B cell (primary cell): ENCODE measurements around the gene APMAP. TPM values are rescaled to one million over a fixed set of nuclear protein-coding genes. Genes with fewer than 3 reads are reported as not detected.
A peak's percentile ranks its signal among the peaks of the same experiment; 100 is the strongest.

Source experiments
- ATAC-seq: fragments of 200-7000 bp; cut with Tn5 transposase; one replicate; pipeline ENCODE4 v1.10.0; 2021; ENCODE audit warnings: low read depth, mild to moderate bottlenecking, moderate number of reproducible peaks, moderate library complexity
- CTCF ChIA-PET: fragments of 350-600 bp; sonication (Branson Sonifier 250); formaldehyde crosslinking; loops from one replicate; lab custom pipeline; 2021; ENCODE audit warnings: antibody characterized with exemption, inconsistent platforms; lab: Charles Lee
- POLR2A ChIA-PET: fragments of 350-600 bp; sonication (Branson Sonifier 250); formaldehyde crosslinking; loops from one replicate; lab custom pipeline; 2021; ENCODE audit warnings: antibody characterized with exemption; lab: Charles Lee
- DNase-seq: peaks from one replicate; pipeline ENCODE4 v3.0.0; 2013
- H2AFZ ChIP-seq: 2 replicates; pipeline ENCODE4 v1.6.1; 2012; ENCODE audit warnings: mild to moderate bottlenecking, low read depth, low read length; ENCODE audit not compliant: insufficient read depth, poor library complexity, severe bottlenecking
- H3K27ac ChIP-seq, 2 donors: 1 replicate in 1 of 2; 2 replicates in 1 of 2; pipeline ENCODE4 v1.5.1; 2012 to 2013; ENCODE audit warnings: low read length in 2 of 2, mild to moderate bottlenecking in 2 of 2, moderate library complexity in 1 of 2
- H3K27me3 ChIP-seq, 4 experiments: fragments of 200-600 bp in 1 of 4; sonication (generic) in 1 of 4; replicated peaks in 1 of 4; 1 replicate in 2 of 4; 2 replicates in 2 of 4; pipeline versions ENCODE4 v1.6.1 to v1.7.0; 2013 to 2016; ENCODE audit warnings: low read length in 3 of 4, mild to moderate bottlenecking in 2 of 4, mixed read lengths in 1 of 4, moderate library complexity in 1 of 4; ENCODE audit not compliant: insufficient read depth in 4 of 4, control insufficient read depth in 3 of 4; ENCODE audit errors: control extremely low read depth in 1 of 4
- H3K36me3 ChIP-seq, 2 experiments: replicated peaks in 1 of 2; 1 replicate in 1 of 2; 2 replicates in 1 of 2; pipeline versions ENCODE4 v1.6.1 to v1.7.1; 2013; ENCODE audit warnings: low read length in 1 of 2; ENCODE audit not compliant: insufficient read depth in 2 of 2, control insufficient read depth in 1 of 2; ENCODE audit errors: control extremely low read depth in 1 of 2, extremely low read depth in 1 of 2
- H3K4me1 ChIP-seq, 2 donors: fragments of 200-600 bp in 1 of 2; sonication (generic) in 1 of 2; 1 replicate in 1 of 2; 2 replicates in 1 of 2; pipeline versions ENCODE4 v1.5.1 to v1.6.1; 2013 to 2017; ENCODE audit warnings: low read length in 2 of 2; ENCODE audit not compliant: control insufficient read depth in 2 of 2, insufficient read depth in 2 of 2
- H3K4me2 ChIP-seq: replicated peaks from 2 replicates; pipeline ENCODE3; 2012; ENCODE audit warnings: mild to moderate bottlenecking, low read depth, low read length; ENCODE audit not compliant: poor library complexity, severe bottlenecking
- H3K4me3 ChIP-seq, 5 experiments: fragments of 200-600 bp in 1 of 5; sonication (generic) in 1 of 5; 1 replicate in 3 of 5; 2 replicates in 2 of 5; pipeline versions ENCODE4 v1.5.1 to v1.7.0; 2011 to 2016; ENCODE audit warnings: low read length in 4 of 5, mild to moderate bottlenecking in 4 of 5, low read depth in 2 of 5, control low read depth in 1 of 5, moderate library complexity in 1 of 5; ENCODE audit not compliant: insufficient read depth in 1 of 5; ENCODE audit errors: control extremely low read depth in 1 of 5, extremely low read depth in 1 of 5
- H3K79me2 ChIP-seq: fragments of 200-600 bp; sonication (generic); one replicate; pipeline ENCODE4 v1.6.0; 2016; ENCODE audit warnings: low read length; ENCODE audit not compliant: control insufficient read depth, insufficient read depth
- H3K9ac ChIP-seq: fragments of 200-600 bp; sonication (generic); 2 replicates; pipeline ENCODE4 v1.6.1; 2017; ENCODE audit warnings: mild to moderate bottlenecking, low read length, moderate library complexity
- H3K9me3 ChIP-seq, 3 donors: one replicate each; pipeline versions ENCODE4 v1.6.1 to v1.7.1; 2013; ENCODE audit warnings: low read length in 2 of 3; ENCODE audit not compliant: control insufficient read depth in 2 of 3, insufficient read depth in 1 of 3; ENCODE audit errors: control extremely low read depth in 1 of 3
- H4K20me1 ChIP-seq: 2 replicates; pipeline ENCODE4 v1.6.0; 2012; ENCODE audit warnings: mild to moderate bottlenecking, low read length; ENCODE audit not compliant: insufficient read depth, control insufficient read depth, poor library complexity, severe bottlenecking
- H3K27ac Mint-ChIP-seq: one replicate; pipeline ENCODE4 v1.8.0; 2021; ENCODE audit warnings: mixed read lengths
- H3K27me3 Mint-ChIP-seq: one replicate; pipeline ENCODE4 v1.8.0; 2021; ENCODE audit warnings: mixed read lengths
- H3K4me1 Mint-ChIP-seq: one replicate; pipeline ENCODE4 v1.8.0; 2021; ENCODE audit warnings: mixed read lengths
- H3K4me3 Mint-ChIP-seq: one replicate; pipeline ENCODE4 v1.8.0; 2021; ENCODE audit warnings: mixed read lengths
- H3K9me3 Mint-ChIP-seq: one replicate; pipeline ENCODE4 v1.8.0; 2022; ENCODE audit warnings: mixed read lengths; ENCODE audit not compliant: insufficient read depth
- EZH2 ChIP-seq: IDR thresholded peaks from 2 replicates; pipeline ENCODE4 v1.6.1; 2012; ENCODE audit warnings: borderline replicate concordance, low read depth, mild to moderate bottlenecking, moderate library complexity, low read length; ENCODE audit not compliant: insufficient read depth, poor library complexity, severe bottlenecking
- WGBS: methylation state at CpG from one replicate; pipeline ENCODE4 v1.1.5; 2013; ENCODE audit warnings: missing lambda C conversion rate; ENCODE audit not compliant: insufficient coverage; 5-methylcytosine and 5-hydroxymethylcytosine counted together
- intact Hi-C: fragments of 100-400 bp; cut with micrococcal nuclease; formaldehyde crosslinking; loops from one replicate; pipeline ENCODE4 v1.10.0; 2022
- polyA plus RNA-seq: library from polyadenylated mRNA; depleted of rRNA; stranded (reverse); fragments of >200 nt; gene quantifications from 2 replicates; pipeline ENCODE4 v1.2.3, GENCODE V29; 2012
- total RNA-seq, 2 donors: library from RNA; stranded (reverse); fragments of 120-200 nt in 1 of 2; gene quantifications; 1 replicate in 1 of 2; 2 replicates in 1 of 2; pipeline versions ENCODE4 v1.2.3 to v1.2.4, GENCODE V29; 2013 to 2022
- TF ChIP-seq, protein P1 (sequence below): fragments of 200-600 bp; IDR thresholded peaks from one replicate; pipeline ENCODE4 v1.8.0; 2022; ENCODE audit warnings: antibody characterized with exemption, mild to moderate bottlenecking

Gene APMAP
- total and polyA plus RNA-seq, 2 donors (not counting 1 experiment from before 2014, with no cell fraction given): 9.1 to 28.0 TPM

DNA sequence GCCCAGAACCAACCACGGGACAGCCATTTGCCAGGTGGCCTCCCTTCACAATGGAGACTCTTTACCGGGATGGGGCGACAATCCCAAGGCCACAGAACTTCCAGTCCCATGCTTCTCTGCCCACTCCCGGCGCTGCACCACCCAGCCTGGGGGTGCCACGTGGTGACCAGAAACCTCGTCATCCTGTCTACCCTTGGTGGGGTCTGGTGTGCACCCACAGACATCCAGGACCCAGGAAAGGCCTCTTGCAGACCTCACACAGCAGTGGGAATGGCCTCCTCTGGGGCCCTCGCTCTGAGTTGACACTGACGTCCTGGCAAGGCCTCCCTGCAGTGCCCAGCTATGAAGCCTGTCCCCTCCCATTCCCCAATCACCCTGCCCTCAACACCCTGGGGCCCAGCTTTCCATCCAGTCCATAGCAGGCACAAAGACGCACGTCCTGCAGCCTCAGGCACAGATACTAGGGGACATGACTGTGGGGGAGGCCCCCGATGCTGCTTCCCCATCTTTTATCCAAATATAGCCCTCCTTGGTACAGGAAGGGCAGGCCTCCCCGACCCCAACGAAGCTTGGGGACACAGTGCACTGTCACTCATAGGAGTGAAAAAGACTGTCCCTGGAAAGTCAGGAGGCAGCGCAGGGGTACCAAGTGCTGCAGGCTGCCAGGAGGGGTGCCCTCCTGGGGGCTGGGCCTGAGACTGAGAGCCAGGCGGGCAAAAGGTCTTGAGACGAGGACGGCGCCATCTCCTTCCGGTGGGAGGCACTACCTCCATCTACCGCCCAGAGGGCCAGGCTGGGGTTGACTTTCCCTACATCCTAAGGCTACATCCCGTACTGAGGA is 36.3 kb downstream of the APMAP start:
- intact Hi-C loops: no loop called here
- H3K4me3 ChIP-seq: no peak overlapping the region
- no peaks in the 10 kb centered on the region for H3K9me3 Mint-ChIP-seq
- no peak overlapping the region for H3K4me2 ChIP-seq
- peaks cover 18% of the 10 kb centered on the region for H3K4me1 Mint-ChIP-seq
- ChIA-PET CTCF (no interaction called here), POLR2A (no interaction called here)
- no peaks in the 10 kb centered on the region for H4K20me1 ChIP-seq
- H3K79me2 ChIP-seq: no peaks in the 10 kb centered on the region
- H3K9ac ChIP-seq: no peak overlapping the region
- peaks cover 0 to 9% of the 10 kb centered on the region in 2 experiments for H3K36me3 ChIP-seq
- 86% methylated on average over 21 of the region's 22 CpGs for WGBS
- no peaks in the 10 kb centered on the region for H3K9me3 ChIP-seq
- no peaks in the 10 kb centered on the region for H3K27me3 Mint-ChIP-seq
- H2AFZ ChIP-seq: no peak overlapping the region
- TF ChIP-seq EZH2: no peak
- TF ChIP-seq, protein P1, sequence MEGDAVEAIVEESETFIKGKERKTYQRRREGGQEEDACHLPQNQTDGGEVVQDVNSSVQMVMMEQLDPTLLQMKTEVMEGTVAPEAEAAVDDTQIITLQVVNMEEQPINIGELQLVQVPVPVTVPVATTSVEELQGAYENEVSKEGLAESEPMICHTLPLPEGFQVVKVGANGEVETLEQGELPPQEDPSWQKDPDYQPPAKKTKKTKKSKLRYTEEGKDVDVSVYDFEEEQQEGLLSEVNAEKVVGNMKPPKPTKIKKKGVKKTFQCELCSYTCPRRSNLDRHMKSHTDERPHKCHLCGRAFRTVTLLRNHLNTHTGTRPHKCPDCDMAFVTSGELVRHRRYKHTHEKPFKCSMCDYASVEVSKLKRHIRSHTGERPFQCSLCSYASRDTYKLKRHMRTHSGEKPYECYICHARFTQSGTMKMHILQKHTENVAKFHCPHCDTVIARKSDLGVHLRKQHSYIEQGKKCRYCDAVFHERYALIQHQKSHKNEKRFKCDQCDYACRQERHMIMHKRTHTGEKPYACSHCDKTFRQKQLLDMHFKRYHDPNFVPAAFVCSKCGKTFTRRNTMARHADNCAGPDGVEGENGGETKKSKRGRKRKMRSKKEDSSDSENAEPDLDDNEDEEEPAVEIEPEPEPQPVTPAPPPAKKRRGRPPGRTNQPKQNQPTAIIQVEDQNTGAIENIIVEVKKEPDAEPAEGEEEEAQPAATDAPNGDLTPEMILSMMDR: no peak
- H3K27ac Mint-ChIP-seq: no peak overlapping the region
- H3K4me1 ChIP-seq: peaks cover 5 to 10% of the 10 kb centered on the region in 2 donors
- ATAC-seq (no peak), DNase-seq (no peak)
- no peak overlapping the region for H3K4me3 Mint-ChIP-seq
- H3K27ac ChIP-seq: no peak overlapping the region
- H3K27me3 ChIP-seq: no peaks in the 10 kb centered on the region

DNA sequence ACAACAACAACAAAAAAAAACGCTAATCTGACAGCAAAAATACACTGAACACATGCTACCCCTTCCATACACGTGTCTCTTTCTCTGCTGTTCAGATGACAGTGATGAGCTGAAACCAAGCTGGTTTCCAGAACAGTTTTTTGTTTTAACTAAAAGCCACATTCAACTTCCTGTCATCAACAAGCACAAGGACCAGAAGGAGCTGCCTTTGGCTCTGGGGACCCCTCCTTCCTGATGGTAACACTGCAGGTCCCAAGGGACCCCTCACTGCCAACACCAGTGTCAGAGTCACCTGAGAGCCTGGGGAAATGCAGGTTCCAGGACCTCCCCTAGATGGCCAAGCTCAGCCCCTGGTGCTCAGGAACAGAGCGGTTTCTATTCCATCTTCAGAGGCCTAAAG is 37.5 kb downstream of the APMAP start:
- peak; percentile 55 for DNase-seq
- CTCF ChIA-PET: interaction anchor here (0.6 to 0.7 kb wide), 2 partner anchors 372 to 834 kb away, joined by 3 read pairs; no protein-coding TSS in a partner anchor
- H3K27ac ChIP-seq: no peak overlapping the region
- no peaks in the 10 kb centered on the region for H3K9me3 ChIP-seq
- ATAC-seq: peak; percentile 60
- H4K20me1 ChIP-seq: no peaks in the 10 kb centered on the region
- H3K4me1 ChIP-seq: peaks cover 5 to 10% of the 10 kb centered on the region in 2 donors
- 6% methylated on average over 3 of the region's 3 CpGs for WGBS
- H3K4me3 ChIP-seq: no peak overlapping the region
- H3K4me2 ChIP-seq: peak overlapping the region; percentile 30
- H3K36me3 ChIP-seq: peaks cover 0 to 8% of the 10 kb centered on the region in 2 experiments
- no peak overlapping the region for H3K27ac Mint-ChIP-seq
- no peak for TF ChIP-seq EZH2
- TF ChIP-seq, protein P1: no peak
- H3K79me2 ChIP-seq: no peaks in the 10 kb centered on the region
- H2AFZ ChIP-seq: no peak overlapping the region
- no peaks in the 10 kb centered on the region for H3K27me3 Mint-ChIP-seq
- intact Hi-C loops: no loop called here
- H3K27me3 ChIP-seq: peaks cover 0 to 5% (median 0%) of the 10 kb centered on the region in 4 experiments
- POLR2A ChIA-PET: no interaction called here
- H3K4me1 Mint-ChIP-seq: peaks cover 18% of the 10 kb centered on the region
- H3K9ac ChIP-seq: no peak overlapping the region
- peak overlapping the region; percentile 2 for H3K4me3 Mint-ChIP-seq
- no peaks in the 10 kb centered on the region for H3K9me3 Mint-ChIP-seq
